T-cell (primary cell): ENCODE measurements around the gene KCTD6. TPM values are rescaled to one million over a fixed set of nuclear protein-coding genes. Genes with fewer than 3 reads are reported as not detected.

Experiments used
- ATAC-seq, 4 experiments: fragments of 200-7000 bp in 3 of 4; fragments of 150-1000 bp in 1 of 4; cut with Tn5 transposase; replicated peaks in 1 of 4; 1 replicate in 3 of 4; 2 replicates in 1 of 4; pipeline ENCODE4 v1.10.0; 2021; ENCODE audit warnings: moderate library complexity in 3 of 4, mild to moderate bottlenecking in 2 of 4, moderate number of reproducible peaks in 1 of 4
- CTCF ChIA-PET, 2 donors: fragments of 300-600 bp; sonication (Branson Sonifier 250); formaldehyde crosslinking; loops; one replicate each; lab custom pipeline; 2022; ENCODE audit warnings: antibody characterized with exemption in 2 of 2; lab: Charles Lee
- POLR2A ChIA-PET, 2 donors: fragments of 300-600 bp; sonication (Branson Sonifier 250); formaldehyde crosslinking; loops; one replicate each; lab custom pipeline; 2022; ENCODE audit warnings: antibody characterized with exemption in 2 of 2; lab: Charles Lee
- DNase-seq, 35 experiments: peaks; one replicate each; pipeline versions ENCODE4 v3.0.0 to v3.0.0-alpha.2; 2013 to 2023
- H3K27ac ChIP-seq: one replicate; pipeline ENCODE4 v1.5.1; 2013; ENCODE audit warnings: low read length
- H3K27me3 ChIP-seq, 2 experiments: replicated peaks in 1 of 2; 1 replicate in 1 of 2; 2 replicates in 1 of 2; pipeline versions ENCODE4 v1.6.1 to v1.7.0; 2013; ENCODE audit warnings: low read length in 1 of 2, mixed read lengths in 1 of 2; ENCODE audit not compliant: control insufficient read depth in 2 of 2, insufficient read depth in 2 of 2; ENCODE audit errors: extremely low read depth in 1 of 2
- H3K36me3 ChIP-seq, 2 donors: 1 replicate in 1 of 2; 2 replicates in 1 of 2; pipeline versions ENCODE4 v1.6.1 to v1.7.0; 2013; ENCODE audit warnings: low read length in 1 of 2; ENCODE audit not compliant: control insufficient read depth in 2 of 2, insufficient read depth in 1 of 2; ENCODE audit errors: extremely low read depth in 1 of 2
- H3K4me1 ChIP-seq, 2 experiments: 1 replicate in 1 of 2; 2 replicates in 1 of 2; pipeline versions ENCODE4 v1.6.1 to v1.7.0; 2013; ENCODE audit warnings: low read length in 2 of 2, mixed read lengths in 1 of 2; ENCODE audit not compliant: insufficient read depth in 2 of 2, control insufficient read depth in 1 of 2; ENCODE audit errors: extremely low read depth in 1 of 2
- H3K4me3 ChIP-seq, 2 donors: 1 replicate in 1 of 2; 2 replicates in 1 of 2; pipeline versions ENCODE4 v1.5.1 to v1.7.0; 2013; ENCODE audit warnings: mild to moderate bottlenecking in 2 of 2, low read length in 1 of 2, moderate library complexity in 1 of 2; ENCODE audit not compliant: control insufficient read depth in 1 of 2; ENCODE audit errors: extremely low read depth in 1 of 2
- H3K9me3 ChIP-seq: 2 replicates; pipeline ENCODE4 v1.7.0; 2013
- H3K27ac Mint-ChIP-seq, 2 donors: one replicate each; pipeline ENCODE4 v1.8.0; 2020 to 2021; ENCODE audit warnings: mild to moderate bottlenecking in 2 of 2, mixed read lengths in 2 of 2
- H3K27me3 Mint-ChIP-seq, 2 donors: one replicate each; pipeline ENCODE4 v1.8.0; 2021 to 2022; ENCODE audit warnings: mixed read lengths in 2 of 2
- H3K36me3 Mint-ChIP-seq: one replicate; pipeline ENCODE4 v1.8.0; 2021; ENCODE audit warnings: mixed read lengths
- H3K4me1 Mint-ChIP-seq, 3 donors: one replicate each; pipeline ENCODE4 v1.8.0; 2020 to 2022; ENCODE audit warnings: mixed read lengths in 3 of 3, mild to moderate bottlenecking in 1 of 3
- H3K4me3 Mint-ChIP-seq, 3 donors: one replicate each; pipeline ENCODE4 v1.8.0; 2020 to 2022; ENCODE audit warnings: mild to moderate bottlenecking in 3 of 3, mixed read lengths in 3 of 3, moderate library complexity in 3 of 3
- H3K9me3 Mint-ChIP-seq, 3 donors: one replicate each; pipeline ENCODE4 v1.8.0; 2020 to 2022; ENCODE audit warnings: mixed read lengths in 3 of 3
- WGBS: methylation state at CpG from one replicate; pipeline ENCODE4 v1.1.5; 2013; ENCODE audit warnings: missing lambda C conversion rate; ENCODE audit not compliant: insufficient coverage; 5-methylcytosine and 5-hydroxymethylcytosine counted together
- total RNA-seq, 35 experiments: library from RNA in 6 of 35; stranded (reverse) in 6 of 35; fragments of 120-200 nt in 1 of 35; gene quantifications; one replicate each; pipeline versions ENCODE4 v1.2.1 to v1.2.4 and lab custom pipeline; 2013 to 2026

Gene KCTD6
- total RNA-seq, 5 donors from 2014 or later (not counting 1 experiment from before 2014, with no cell fraction given), result 6.6 to 9.4 (median 7.8) TPM

- no peak overlapping the region for H3K27ac ChIP-seq
- H3K9me3 ChIP-seq, result no peaks in the 10 kb centered on the region
- H3K4me3 ChIP-seq, result no peak overlapping the region
- H3K36me3 ChIP-seq, result peaks cover 0 to 4% of the 10 kb centered on the region in 2 donors
- H3K27me3 ChIP-seq, result no peaks in the 10 kb centered on the region
- Mint-ChIP-seq H3K27ac (no peak overlapping the region), H3K9me3 (no peaks in the 10 kb centered on the region), H3K36me3 (peaks cover 12% of the 10 kb centered on the region), H3K4me1 (peaks cover 0 to 2% (median 2%) of the 10 kb centered on the region in 3 donors), H3K4me3 (no peak overlapping the region), H3K27me3 (no peaks in the 10 kb centered on the region)
- DNase-seq, result no peak
- ChIA-PET POLR2A (no interaction called here), CTCF (interaction anchor here in 1 of 2 donors (0.8 kb wide), 1 partner anchor 10 kb away, joined by 3 read pairs; no protein-coding TSS in a partner anchor)
- ATAC-seq, result no peak
- 90% methylated on average over 1 of the region's 2 CpGs for WGBS
- H3K4me1 ChIP-seq, result no peaks in the 10 kb centered on the region
These were observed 15.6 kb downstream of the KCTD6 start for GRCh38 chr3:58507356-58508078.

GRCh38 chr3:58508437-58508836, 16.5 kb downstream of the KCTD6 start:
- ATAC-seq (no peak), DNase-seq (no peak)
- Histone ChIP-seq H3K4me3 (no peak overlapping the region), H3K27ac (no peak overlapping the region), H3K9me3 (no peaks in the 10 kb centered on the region), H3K4me1 (no peaks in the 10 kb centered on the region), H3K36me3 (no peaks in the 10 kb centered on the region), H3K27me3 (no peaks in the 10 kb centered on the region)
- no peak overlapping the region for H3K4me3 Mint-ChIP-seq
- 71% methylated on average over 4 of the region's 6 CpGs for WGBS
- POLR2A ChIA-PET, result interaction anchor here in 1 of 2 donors (0.6 kb wide), 1 partner anchor 749 kb away, joined by 5 read pairs; no protein-coding TSS in a partner anchor
- H3K27ac Mint-ChIP-seq, result no peak overlapping the region
- CTCF ChIA-PET, result interaction anchor here in 1 of 2 donors (0.8 kb wide), 1 partner anchor 9 kb away, joined by 3 read pairs; no protein-coding TSS in a partner anchor
- no peaks in the 10 kb centered on the region for H3K27me3 Mint-ChIP-seq
- no peaks in the 10 kb centered on the region for H3K4me1 Mint-ChIP-seq
- H3K9me3 Mint-ChIP-seq, result no peaks in the 10 kb centered on the region
- H3K36me3 Mint-ChIP-seq, result peaks cover 12% of the 10 kb centered on the region

GRCh38 chr3:58514405-58514804, 22.5 kb downstream of the KCTD6 start:
- DNase-seq, result no peak
- ChIA-PET POLR2A (no interaction called here), CTCF (interaction anchor here in 1 of 2 donors (0.6 kb wide), 1 partner anchor 277 kb away, joined by 4 read pairs; the partner anchor contains the start of gene ABHD6)
- Mint-ChIP-seq H3K4me1 (no peaks in the 10 kb centered on the region), H3K4me3 (no peak overlapping the region), H3K27ac (no peak overlapping the region), H3K36me3 (no peaks in the 10 kb centered on the region), H3K27me3 (no peaks in the 10 kb centered on the region), H3K9me3 (no peaks in the 10 kb centered on the region)
- no peaks in the 10 kb centered on the region for H3K9me3 ChIP-seq
- no peaks in the 10 kb centered on the region for H3K4me1 ChIP-seq
- WGBS, result 95% methylated on average over 3 of the region's 3 CpGs
- ATAC-seq, result no peak
- H3K27ac ChIP-seq, result no peak overlapping the region
- no peaks in the 10 kb centered on the region for H3K36me3 ChIP-seq
- no peak overlapping the region for H3K4me3 ChIP-seq
- H3K27me3 ChIP-seq, result no peaks in the 10 kb centered on the region

GRCh38 chr3:58518291-58518789, 26.4 kb downstream of the KCTD6 start:
- no peaks in the 10 kb centered on the region for H3K36me3 Mint-ChIP-seq
- 80% methylated on average over 1 of the region's 3 CpGs for WGBS

GRCh38 chr3:58519668-58520402, 27.9 kb downstream of the KCTD6 start:
- Mint-ChIP-seq H3K27ac (no peak overlapping the region), H3K4me3 (no peak overlapping the region), H3K9me3 (no peaks in the 10 kb centered on the region), H3K27me3 (no peaks in the 10 kb centered on the region), H3K36me3 (no peaks in the 10 kb centered on the region), H3K4me1 (no peaks in the 10 kb centered on the region)
- DNase-seq (no peak), ATAC-seq (no peak)
- Histone ChIP-seq H3K9me3 (no peaks in the 10 kb centered on the region), H3K4me3 (no peak overlapping the region), H3K4me1 (no peaks in the 10 kb centered on the region), H3K27me3 (peaks cover 0 to 2% of the 10 kb centered on the region in 2 experiments), H3K36me3 (no peaks in the 10 kb centered on the region), H3K27ac (no peak overlapping the region)
- WGBS, result 97% methylated on average over 5 of the region's 6 CpGs
- ChIA-PET POLR2A (no interaction called here), CTCF (no interaction called here)

More at GRCh38 chr3:58518291-58518789, 26.4 kb downstream of the KCTD6 start:
- H3K27ac ChIP-seq, result no peak overlapping the region
- ATAC-seq, result no peak
- H3K36me3 ChIP-seq, result no peaks in the 10 kb centered on the region
- no peak for DNase-seq
- Mint-ChIP-seq H3K27ac (no peak overlapping the region), H3K9me3 (no peaks in the 10 kb centered on the region), H3K4me3 (no peak overlapping the region), H3K4me1 (no peaks in the 10 kb centered on the region), H3K27me3 (no peaks in the 10 kb centered on the region)
- POLR2A ChIA-PET, result no interaction called here
- no peaks in the 10 kb centered on the region for H3K27me3 ChIP-seq
- no peaks in the 10 kb centered on the region for H3K9me3 ChIP-seq
- CTCF ChIA-PET, result no interaction called here
- no peak overlapping the region for H3K4me3 ChIP-seq
- no peaks in the 10 kb centered on the region for H3K4me1 ChIP-seq

- H3K27ac Mint-ChIP-seq, result no peak overlapping the region
- peaks cover 0 to 2% of the 10 kb centered on the region in 2 experiments for H3K27me3 ChIP-seq
- 59% methylated on average over 5 of the region's 8 CpGs for WGBS
These were observed 28.8 kb downstream of the KCTD6 start for GRCh38 chr3:58520403-58521335.

More at GRCh38 chr3:58520403-58521335, 28.8 kb downstream of the KCTD6 start:
- ChIA-PET CTCF (no interaction called here), POLR2A (no interaction called here)
- Mint-ChIP-seq H3K4me1 (no peaks in the 10 kb centered on the region), H3K9me3 (no peaks in the 10 kb centered on the region), H3K36me3 (no peaks in the 10 kb centered on the region), H3K27me3 (no peaks in the 10 kb centered on the region), H3K4me3 (no peak overlapping the region)
- no peaks in the 10 kb centered on the region for H3K9me3 ChIP-seq
- no peak for DNase-seq
- H3K4me1 ChIP-seq, result no peaks in the 10 kb centered on the region
- no peak overlapping the region for H3K27ac ChIP-seq
- ATAC-seq, result no peak
- H3K36me3 ChIP-seq, result no peaks in the 10 kb centered on the region
- H3K4me3 ChIP-seq, result no peak overlapping the region
